ENCODE data around the gene JAKMIP2.
"Not testable (repeated sequence)": the region's sequence is repeated elsewhere in the genome, so short reads cannot be mapped to it uniquely, and the experiment has no call there.

The JAKMIP2 gene

DNA sequence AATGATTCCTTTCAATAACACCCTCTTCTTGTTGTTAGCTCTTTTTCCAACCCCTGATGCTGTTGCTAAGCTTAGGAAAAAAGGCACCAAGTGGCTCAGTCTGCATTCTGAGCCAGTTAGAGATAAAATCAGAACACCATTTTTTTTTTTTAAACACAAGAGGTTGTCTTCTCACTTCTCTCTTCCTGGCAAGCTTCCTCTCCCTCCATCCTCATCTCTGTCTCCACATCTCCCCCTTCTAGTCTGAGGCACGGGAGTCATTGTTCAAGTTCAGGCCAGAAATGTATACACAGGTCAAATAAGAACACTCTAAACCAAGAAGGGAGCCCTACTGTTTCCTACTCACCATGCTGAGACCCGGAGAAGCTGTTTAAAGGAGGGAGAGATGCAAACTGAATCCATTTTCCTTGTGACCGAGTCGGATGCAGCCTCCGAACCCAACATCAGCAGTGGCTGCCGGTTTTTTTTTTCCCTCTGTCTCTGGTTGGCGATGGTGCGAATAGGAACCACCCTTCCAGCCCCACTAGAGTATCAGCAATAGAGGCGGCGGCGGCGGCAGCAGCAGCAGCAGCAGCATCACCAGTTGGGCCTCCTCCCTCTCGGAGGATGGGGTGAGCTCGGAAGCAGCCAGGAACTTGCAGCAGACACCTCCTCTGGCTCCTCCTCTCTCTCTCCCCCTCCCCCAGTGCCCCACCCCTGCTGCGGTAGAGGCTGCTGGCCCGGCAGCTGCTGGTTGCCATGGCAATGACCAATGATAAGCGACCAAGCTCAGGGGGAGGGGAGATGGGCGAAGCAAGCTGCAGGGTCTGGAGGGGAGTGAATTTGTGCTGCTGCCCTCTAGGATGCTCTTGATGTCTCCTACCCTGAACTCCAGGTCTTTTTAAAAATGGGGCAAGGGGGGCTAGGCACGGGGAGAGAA lies at the start of gene JAKMIP2:
Gene JAKMIP2, minus strand, starts transcription at position 619 of the 919 bp plus-strand sequence. CDS start 110,922 bp downstream, outside the sequence.
- DNase-seq: peak; percentile 96 to 98

- DNase-seq: no peak
Observed at GRCh38 chr5:147831465-147831864, 48.9 kb upstream of the JAKMIP2 start, which contains the start of gene SPINK1. Gene SPINK1, minus strand, starts transcription at chr5:147831671. Its CDS starts 94 bp downstream, at chr5:147831577.

DNA sequence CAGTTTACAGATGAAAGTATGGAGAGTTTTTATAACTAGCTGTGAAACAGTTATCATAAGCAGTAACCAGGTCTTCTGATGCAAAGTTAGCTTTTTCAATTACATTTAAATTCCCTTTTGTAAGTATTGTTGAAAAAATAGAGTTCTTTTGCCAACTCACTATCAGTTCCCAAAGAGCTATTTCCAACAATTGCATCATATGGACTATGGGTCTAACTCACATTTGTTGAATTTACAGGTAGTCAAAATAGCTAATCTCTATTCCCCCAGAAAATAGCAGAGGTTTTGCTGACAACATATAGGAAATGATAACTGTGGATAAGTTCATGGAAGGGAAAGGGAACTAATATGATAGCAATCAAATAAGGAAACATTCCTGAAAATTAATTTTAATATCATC lies 47.5 kb upstream of the JAKMIP2 start:
- no peak for DNase-seq

- not testable (repeated sequence) for DNase-seq
Observed at GRCh38 chr5:147827017-147827416, 44.5 kb upstream of the JAKMIP2 start.

- no peak for DNase-seq
Observed at GRCh38 chr5:147826361-147826760, 43.8 kb upstream of the JAKMIP2 start.

- peak; percentile 63 to 82 for DNase-seq
Observed at GRCh38 chr5:147822686-147823491, 40.4 kb upstream of the JAKMIP2 start.

- DNase-seq: not testable (repeated sequence)
Observed at GRCh38 chr5:147822222-147822621, 39.7 kb upstream of the JAKMIP2 start.

DNA sequence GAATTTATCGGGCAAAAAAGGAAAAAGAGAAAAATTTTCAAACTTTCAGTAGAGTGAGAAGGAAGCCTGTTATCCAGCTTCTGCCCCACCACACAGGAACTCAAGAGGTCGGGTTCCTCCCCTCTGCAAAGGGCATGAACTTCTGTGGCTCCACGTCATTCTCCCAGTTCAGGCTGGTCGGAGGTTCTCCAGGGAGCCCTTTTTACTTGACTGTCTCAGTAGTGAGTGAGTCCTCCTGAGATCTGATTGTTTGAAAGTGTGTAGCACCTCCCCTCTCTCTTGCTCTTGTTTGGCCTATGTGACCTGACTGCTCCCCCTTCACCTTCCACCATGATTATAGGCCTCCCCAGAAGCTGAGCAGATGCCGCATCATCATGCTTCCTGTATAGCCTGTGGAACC lies 39.2 kb upstream of the JAKMIP2 start:
- no peak for DNase-seq

- no peak for DNase-seq
Observed at GRCh38 chr5:147819261-147819770, 36.8 kb upstream of the JAKMIP2 start.

DNA sequence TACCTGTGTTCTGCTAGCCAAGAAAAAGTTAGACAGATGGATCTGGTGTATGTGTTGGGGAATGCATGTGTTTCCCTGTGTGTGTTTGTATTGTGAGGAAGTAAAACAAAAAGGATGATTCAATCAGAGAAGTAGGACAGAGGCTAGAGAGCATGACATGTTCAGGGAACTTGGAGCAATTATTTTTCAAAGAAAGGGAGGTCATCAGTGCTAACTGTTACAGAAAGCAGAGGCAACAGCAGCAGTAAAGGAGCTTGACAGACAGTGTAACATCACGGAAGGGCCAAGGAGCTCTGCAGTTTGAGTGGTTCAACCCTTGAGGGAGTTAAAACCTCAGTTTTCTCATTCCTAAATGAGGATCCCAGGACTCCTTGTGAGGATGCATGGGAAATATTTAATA lies 35.8 kb upstream of the JAKMIP2 start:
- peak in 1 of 2 experiments; percentile 3 for DNase-seq

DNA sequence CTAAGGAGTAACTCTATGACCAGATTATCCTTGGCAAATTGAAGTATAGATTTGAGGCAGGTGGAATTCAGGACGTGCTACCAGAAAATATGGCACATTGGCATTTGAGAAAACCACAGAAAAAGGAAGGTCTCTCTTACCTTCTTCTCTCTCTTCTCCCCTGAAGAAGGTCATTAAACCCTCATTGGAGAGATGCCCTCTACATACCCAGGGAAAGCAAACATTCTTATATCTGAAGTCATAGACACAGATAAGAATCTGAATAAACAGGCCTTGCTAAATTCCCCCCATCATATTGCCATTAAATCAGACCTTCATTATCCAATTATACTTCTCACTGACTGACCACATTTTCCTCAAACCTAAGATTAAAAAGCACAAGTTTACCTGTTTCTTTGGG lies 31.2 kb upstream of the JAKMIP2 start:
- no peak for DNase-seq

GRCh38 chr5:147809830-147810666 lies 27.5 kb upstream of the JAKMIP2 start:
- no peak for DNase-seq

GRCh38 chr5:147805030-147805454 lies 22.5 kb upstream of the JAKMIP2 start:
- DNase-seq: no peak

- DNase-seq: no peak
Observed at GRCh38 chr5:147804334-147804733, 21.8 kb upstream of the JAKMIP2 start.

- no peak for DNase-seq
Observed at GRCh38 chr5:147803926-147804325, 21.4 kb upstream of the JAKMIP2 start.

GRCh38 chr5:147803161-147803560 lies 20.6 kb upstream of the JAKMIP2 start:
- DNase-seq: not testable (repeated sequence)

GRCh38 chr5:147801461-147801860 lies 18.9 kb upstream of the JAKMIP2 start:
- DNase-seq: no peak

DNA sequence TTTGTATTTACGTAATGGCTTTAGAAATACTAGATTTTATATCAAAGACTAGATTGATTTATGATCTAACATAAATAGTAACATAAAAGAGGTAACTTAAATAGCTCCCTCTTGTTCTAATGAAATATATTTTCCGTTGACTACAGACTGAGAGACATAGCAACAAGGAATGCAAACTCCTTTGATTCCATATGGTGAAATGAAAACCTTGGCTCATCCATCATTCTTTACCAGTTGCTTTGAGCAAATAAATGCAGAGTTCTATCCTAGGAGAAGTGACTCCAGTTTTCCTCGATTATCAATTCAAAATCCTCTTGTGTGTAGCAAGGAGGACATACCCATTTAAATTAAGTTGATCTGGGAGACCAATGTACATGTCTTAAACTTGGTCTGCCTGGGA lies 18.0 kb upstream of the JAKMIP2 start:
- no peak for DNase-seq

GRCh38 chr5:147796556-147797308 lies 14.2 kb upstream of the JAKMIP2 start:
- DNase-seq: no peak

- DNase-seq: peak; percentile 2 to 46
Observed at GRCh38 chr5:147791181-147791580, 8.7 kb upstream of the JAKMIP2 start.

GRCh38 chr5:147789820-147790219 lies 7.3 kb upstream of the JAKMIP2 start:
- no peak for DNase-seq

DNA sequence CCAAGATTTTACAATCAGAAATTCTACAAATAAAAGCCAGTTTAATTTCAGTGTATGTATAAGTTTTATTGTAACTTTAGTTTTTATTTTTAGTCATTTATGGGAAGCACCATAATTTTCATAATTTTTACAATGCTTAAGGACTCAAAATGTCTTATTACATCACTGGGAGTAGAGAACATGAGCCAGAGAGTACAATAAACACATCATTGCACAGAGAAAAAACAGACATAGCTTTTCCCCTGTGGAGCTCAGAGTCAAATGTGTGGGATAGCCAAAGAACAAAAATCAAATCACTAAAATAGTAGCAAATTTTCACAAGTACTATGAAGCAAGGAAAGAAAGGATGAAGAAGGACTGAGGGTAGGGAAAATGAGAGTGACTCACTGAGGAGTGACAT lies 5.5 kb upstream of the JAKMIP2 start:
- DNase-seq: no peak

All from NCI-H524 (cell line).